HepG2 (cell line): ENCODE measurements around the gene GGT1. TPM values are rescaled to one million over a fixed set of nuclear protein-coding genes. Genes with fewer than 3 reads are reported as not detected.

Source experiments
- CREM ChIP-seq, 2 experiments: sonication (generic) in 1 of 2; formaldehyde crosslinking in 1 of 2; IDR thresholded peaks; 2 replicates each; pipeline versions ENCODE4 v1.4.0 to v1.6.1; 2016 to 2020; ENCODE audit warnings: antibody characterized with exemption in 1 of 2, mild to moderate bottlenecking in 1 of 2, missing genetic modification reagents in 1 of 2
- DMAP1 ChIP-seq: IDR thresholded peaks from 2 replicates; pipeline ENCODE4 v1.6.1; 2016
- FOSL2 ChIP-seq: sonication (generic); formaldehyde crosslinking; IDR thresholded peaks from 2 replicates; pipeline ENCODE4 v1.4.0; 2020; ENCODE audit warnings: missing genetic modification reagents
- FOXA3 ChIP-seq: IDR thresholded peaks from 2 replicates; pipeline ENCODE4 v1.6.1; 2016; ENCODE audit warnings: missing genetic modification reagents, missing compliant biosample characterization
- FOXJ3 ChIP-seq: sonication (generic); formaldehyde crosslinking; IDR thresholded peaks from 2 replicates; pipeline ENCODE4 v1.4.0; 2020; ENCODE audit warnings: missing genetic modification reagents, mild to moderate bottlenecking, borderline replicate concordance
- KDM4B ChIP-seq: sonication (generic); formaldehyde crosslinking; IDR thresholded peaks from 2 replicates; pipeline ENCODE4 v1.4.0; 2020; ENCODE audit warnings: missing genetic modification reagents
- MAF1 ChIP-seq: sonication (generic); formaldehyde crosslinking; IDR thresholded peaks from 2 replicates; pipeline ENCODE4 v1.5.0; 2020; ENCODE audit warnings: missing genetic modification reagents, borderline replicate concordance
- TGIF2 ChIP-seq: IDR thresholded peaks from 2 replicates; pipeline ENCODE4 v1.6.1; 2016; ENCODE audit warnings: control low read depth, missing compliant biosample characterization
- ZBTB25 ChIP-seq: IDR thresholded peaks from 2 replicates; pipeline ENCODE4 v1.6.1; 2018; ENCODE audit warnings: missing genetic modification reagents
- ZBTB37 ChIP-seq: sonication (generic); formaldehyde crosslinking; IDR thresholded peaks from 2 replicates; pipeline ENCODE4 v1.4.0; 2020; ENCODE audit warnings: mild to moderate bottlenecking, missing genetic modification reagents
- ZNF350 ChIP-seq: sonication (generic); formaldehyde crosslinking; IDR thresholded peaks from 2 replicates; pipeline ENCODE4 v1.4.0; 2020; ENCODE audit warnings: mild to moderate bottlenecking, low read depth, missing genetic modification reagents, borderline replicate concordance
- ZNF577 ChIP-seq: sonication (generic); formaldehyde crosslinking; IDR thresholded peaks from 2 replicates; pipeline ENCODE4 v1.4.0; 2020; ENCODE audit warnings: mild to moderate bottlenecking, low read depth, missing genetic modification reagents, borderline replicate concordance
- ZNF629 ChIP-seq: sonication (generic); formaldehyde crosslinking; conservative IDR thresholded peaks from 2 replicates; pipeline ENCODE4 v1.5.0; 2020; ENCODE audit warnings: missing genetic modification reagents
- polyA plus RNA-seq, 8 experiments: library from polyadenylated mRNA; depleted of rRNA in 3 of 8; stranded (reverse) in 7 of 8; unstranded in 1 of 8; fragments of >200 nt; fragmentation: Illumina TruSeq in 4 of 8; extraction: Trizol in 4 of 8; gene quantifications; 2 replicates each; pipeline versions ENCODE4 v1.2.1 to v1.2.3, GENCODE V29; 2011 to 2016; ENCODE audit warnings: low read depth in 4 of 8, missing spikeins in 1 of 8, mixed read lengths in 1 of 8; ENCODE audit not compliant: insufficient read depth in 1 of 8
- total RNA-seq, 5 experiments: library from RNA; depleted of rRNA; stranded (reverse); fragments of >200 nt; fragmentation: Illumina TruSeq; extraction: Trizol; gene quantifications; 2 replicates each; pipeline ENCODE4 v1.2.3, GENCODE V29; 2016; ENCODE audit warnings: low read depth in 1 of 5
- TF ChIP-seq, protein P1 (sequence below): sonication (generic); formaldehyde crosslinking; IDR thresholded peaks from 2 replicates; pipeline ENCODE4 v1.5.0; 2020; ENCODE audit warnings: mild to moderate bottlenecking, missing genetic modification reagents
- TF ChIP-seq, protein P2 (sequence below): sonication (generic); formaldehyde crosslinking; IDR thresholded peaks from 2 replicates; pipeline ENCODE4 v1.8.0; 2022; ENCODE audit warnings: missing genetic modification reagents, mild to moderate bottlenecking, borderline replicate concordance
- TF ChIP-seq, protein P3 (sequence below): sonication (generic); formaldehyde crosslinking; IDR thresholded peaks from 2 replicates; pipeline ENCODE4 v1.4.0; 2020; ENCODE audit warnings: missing genetic modification reagents
- TF ChIP-seq, protein P4 (sequence below): sonication (generic); formaldehyde crosslinking; IDR thresholded peaks from 2 replicates; pipeline ENCODE4 v1.4.0; 2020; ENCODE audit warnings: missing genetic modification reagents

The GGT1 gene
- total and polyA plus RNA-seq, 2 of the 13 experiments (the other 11 are each of a cell fraction or from before 2014, with no cell fraction given) = 29.9 to 103 TPM

DNA sequence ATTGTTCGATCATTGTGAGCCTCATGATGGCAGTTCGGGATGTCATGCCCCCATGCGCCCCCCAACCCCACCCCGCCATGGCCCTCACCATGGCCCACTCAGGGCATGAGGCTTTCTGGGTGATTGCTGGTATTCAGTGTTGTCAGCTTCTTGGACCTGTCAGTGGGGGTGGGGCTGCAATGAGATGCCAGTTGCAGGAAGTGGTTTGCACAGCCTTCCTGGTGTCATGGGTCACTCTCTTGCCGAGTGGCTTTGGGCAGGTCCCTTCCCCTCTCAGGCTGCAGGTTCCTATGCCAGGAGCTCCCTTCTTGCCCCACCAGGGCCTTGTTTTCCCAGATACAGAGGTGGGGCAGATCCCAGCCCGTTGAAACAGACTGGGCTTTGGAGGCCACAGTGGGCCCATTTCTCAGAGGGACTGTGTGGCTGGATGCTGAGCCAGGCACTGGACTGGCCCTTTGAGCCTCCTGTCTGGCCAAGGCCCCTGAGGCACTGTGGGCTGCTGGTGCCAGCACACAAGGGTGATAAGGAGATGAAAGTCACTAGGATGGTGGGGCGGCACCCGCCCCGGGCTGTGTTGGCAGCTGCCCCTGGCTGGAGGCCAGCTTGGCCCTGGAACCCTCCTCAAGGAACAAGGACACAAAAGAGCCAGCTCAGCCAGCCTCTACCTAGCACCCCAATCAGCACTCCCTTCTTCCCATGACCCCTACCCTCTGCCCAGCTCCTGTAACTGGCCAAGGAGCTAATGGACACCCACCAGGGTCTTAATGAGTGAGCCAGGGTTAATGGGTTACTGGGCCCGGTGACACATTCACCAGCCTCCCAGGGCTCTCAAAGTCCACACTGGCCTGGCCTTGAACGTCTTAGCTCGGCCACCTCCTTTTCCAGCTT lies 1.5 kb upstream of the GGT1 start (continued):
- TF ChIP-seq, protein P1, sequence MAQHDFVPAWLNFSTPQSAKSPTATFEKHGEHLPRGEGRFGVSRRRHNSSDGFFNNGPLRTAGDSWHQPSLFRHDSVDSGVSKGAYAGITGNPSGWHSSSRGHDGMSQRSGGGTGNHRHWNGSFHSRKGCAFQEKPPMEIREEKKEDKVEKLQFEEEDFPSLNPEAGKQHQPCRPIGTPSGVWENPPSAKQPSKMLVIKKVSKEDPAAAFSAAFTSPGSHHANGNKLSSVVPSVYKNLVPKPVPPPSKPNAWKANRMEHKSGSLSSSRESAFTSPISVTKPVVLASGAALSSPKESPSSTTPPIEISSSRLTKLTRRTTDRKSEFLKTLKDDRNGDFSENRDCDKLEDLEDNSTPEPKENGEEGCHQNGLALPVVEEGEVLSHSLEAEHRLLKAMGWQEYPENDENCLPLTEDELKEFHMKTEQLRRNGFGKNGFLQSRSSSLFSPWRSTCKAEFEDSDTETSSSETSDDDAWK (CRISPR knock-in tag) = no peak
- TF ChIP-seq, protein P2, sequence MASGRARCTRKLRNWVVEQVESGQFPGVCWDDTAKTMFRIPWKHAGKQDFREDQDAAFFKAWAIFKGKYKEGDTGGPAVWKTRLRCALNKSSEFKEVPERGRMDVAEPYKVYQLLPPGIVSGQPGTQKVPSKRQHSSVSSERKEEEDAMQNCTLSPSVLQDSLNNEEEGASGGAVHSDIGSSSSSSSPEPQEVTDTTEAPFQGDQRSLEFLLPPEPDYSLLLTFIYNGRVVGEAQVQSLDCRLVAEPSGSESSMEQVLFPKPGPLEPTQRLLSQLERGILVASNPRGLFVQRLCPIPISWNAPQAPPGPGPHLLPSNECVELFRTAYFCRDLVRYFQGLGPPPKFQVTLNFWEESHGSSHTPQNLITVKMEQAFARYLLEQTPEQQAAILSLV (CRISPR knock-in tag) = 0 out of 2 replicates have a peak, but pooled peaks have one; percentile 6
- TF ChIP-seq ZBTB37 (CRISPR knock-in tag) (no peak), ZBTB25 (CRISPR knock-in tag) (no peak), TGIF2 (CRISPR knock-in tag) (0 out of 2 replicates have a peak, but pooled peaks have one; percentile 35), FOSL2 (CRISPR knock-in tag) (peak; percentile 79), FOXJ3 (CRISPR knock-in tag) (0 out of 2 replicates have a peak, but pooled peaks have one; percentile 5), DMAP1 (peak; percentile 51; the same call in 1 of the 2 replicates), FOXA3 (peak; percentile 34; the same call in 1 of the 2 replicates), CREM (IDR thresholded peaks at IDR 0.05) (peak; percentile 49; the same call in 1 of the 2 replicates), CREM (CRISPR knock-in tag; IDR thresholded peaks at IDR 0.05) (no peak), ZNF629 (CRISPR knock-in tag) (peak; percentile 96), ZNF577 (no peak), KDM4B (CRISPR knock-in tag) (no peak), ZNF350 (CRISPR knock-in tag) (peak; percentile 78; the same call in 1 of the 2 replicates), MAF1 (CRISPR knock-in tag) (no peak)
- TF ChIP-seq, protein P3, sequence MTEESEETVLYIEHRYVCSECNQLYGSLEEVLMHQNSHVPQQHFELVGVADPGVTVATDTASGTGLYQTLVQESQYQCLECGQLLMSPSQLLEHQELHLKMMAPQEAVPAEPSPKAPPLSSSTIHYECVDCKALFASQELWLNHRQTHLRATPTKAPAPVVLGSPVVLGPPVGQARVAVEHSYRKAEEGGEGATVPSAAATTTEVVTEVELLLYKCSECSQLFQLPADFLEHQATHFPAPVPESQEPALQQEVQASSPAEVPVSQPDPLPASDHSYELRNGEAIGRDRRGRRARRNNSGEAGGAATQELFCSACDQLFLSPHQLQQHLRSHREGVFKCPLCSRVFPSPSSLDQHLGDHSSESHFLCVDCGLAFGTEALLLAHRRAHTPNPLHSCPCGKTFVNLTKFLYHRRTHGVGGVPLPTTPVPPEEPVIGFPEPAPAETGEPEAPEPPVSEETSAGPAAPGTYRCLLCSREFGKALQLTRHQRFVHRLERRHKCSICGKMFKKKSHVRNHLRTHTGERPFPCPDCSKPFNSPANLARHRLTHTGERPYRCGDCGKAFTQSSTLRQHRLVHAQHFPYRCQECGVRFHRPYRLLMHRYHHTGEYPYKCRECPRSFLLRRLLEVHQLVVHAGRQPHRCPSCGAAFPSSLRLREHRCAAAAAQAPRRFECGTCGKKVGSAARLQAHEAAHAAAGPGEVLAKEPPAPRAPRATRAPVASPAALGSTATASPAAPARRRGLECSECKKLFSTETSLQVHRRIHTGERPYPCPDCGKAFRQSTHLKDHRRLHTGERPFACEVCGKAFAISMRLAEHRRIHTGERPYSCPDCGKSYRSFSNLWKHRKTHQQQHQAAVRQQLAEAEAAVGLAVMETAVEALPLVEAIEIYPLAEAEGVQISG (CRISPR knock-in tag) = peak; percentile 31; the same call in 1 of the 2 replicates
- TF ChIP-seq, protein P4, sequence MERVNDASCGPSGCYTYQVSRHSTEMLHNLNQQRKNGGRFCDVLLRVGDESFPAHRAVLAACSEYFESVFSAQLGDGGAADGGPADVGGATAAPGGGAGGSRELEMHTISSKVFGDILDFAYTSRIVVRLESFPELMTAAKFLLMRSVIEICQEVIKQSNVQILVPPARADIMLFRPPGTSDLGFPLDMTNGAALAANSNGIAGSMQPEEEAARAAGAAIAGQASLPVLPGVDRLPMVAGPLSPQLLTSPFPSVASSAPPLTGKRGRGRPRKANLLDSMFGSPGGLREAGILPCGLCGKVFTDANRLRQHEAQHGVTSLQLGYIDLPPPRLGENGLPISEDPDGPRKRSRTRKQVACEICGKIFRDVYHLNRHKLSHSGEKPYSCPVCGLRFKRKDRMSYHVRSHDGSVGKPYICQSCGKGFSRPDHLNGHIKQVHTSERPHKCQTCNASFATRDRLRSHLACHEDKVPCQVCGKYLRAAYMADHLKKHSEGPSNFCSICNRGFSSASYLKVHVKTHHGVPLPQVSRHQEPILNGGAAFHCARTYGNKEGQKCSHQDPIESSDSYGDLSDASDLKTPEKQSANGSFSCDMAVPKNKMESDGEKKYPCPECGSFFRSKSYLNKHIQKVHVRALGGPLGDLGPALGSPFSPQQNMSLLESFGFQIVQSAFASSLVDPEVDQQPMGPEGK (CRISPR knock-in tag) = 0 out of 2 replicates have a peak, but pooled peaks have one; percentile 9
